CD4-positive, alpha-beta T cell (primary cell): ENCODE data around the gene YTHDF1. TPM values are rescaled to one million over a fixed set of nuclear protein-coding genes. Genes with fewer than 3 reads are reported as not detected.

Experiments used
- ATAC-seq: fragments of 200-7000 bp; cut with Tn5 transposase; one replicate; pipeline ENCODE4 v1.10.0; 2022; ENCODE audit warnings: mild to moderate bottlenecking; ENCODE audit not compliant: poor library complexity
- CTCF ChIA-PET: fragments of 350-600 bp; sonication (Branson Sonifier 250); formaldehyde crosslinking; loops from one replicate; lab custom pipeline; 2021; ENCODE audit warnings: antibody characterized with exemption, inconsistent platforms; lab: Charles Lee
- POLR2A ChIA-PET: fragments of 350-600 bp; sonication (Branson Sonifier 250); formaldehyde crosslinking; loops from one replicate; lab custom pipeline; 2021; ENCODE audit warnings: antibody characterized with exemption, inconsistent platforms; lab: Charles Lee
- DNase-seq, 14 experiments: peaks; one replicate each; pipeline ENCODE4 v3.0.0-alpha.2; 2013 to 2020; ENCODE audit warnings: mixed read lengths in 2 of 14
- H3K27ac ChIP-seq, 2 donors: one replicate each; pipeline versions ENCODE4 v1.5.1 to v1.7.0; 2013; ENCODE audit warnings: low read length in 2 of 2, low read depth in 1 of 2, mild to moderate bottlenecking in 1 of 2
- H3K27me3 ChIP-seq, 2 experiments: 1 replicate in 1 of 2; 2 replicates in 1 of 2; pipeline versions ENCODE4 v1.6.1 to v1.7.0; 2013; ENCODE audit warnings: low read length in 2 of 2, control low read depth in 1 of 2, mild to moderate bottlenecking in 1 of 2, moderate library complexity in 1 of 2; ENCODE audit not compliant: insufficient read depth in 2 of 2, control insufficient read depth in 1 of 2
- H3K36me3 ChIP-seq: one replicate; pipeline ENCODE4 v1.6.1; 2013; ENCODE audit warnings: low read length, control low read depth; ENCODE audit not compliant: insufficient read depth
- H3K4me1 ChIP-seq: one replicate; pipeline ENCODE4 v1.6.1; 2013; ENCODE audit warnings: low read length, control low read depth; ENCODE audit not compliant: insufficient read depth
- H3K4me3 ChIP-seq: one replicate; pipeline ENCODE4 v1.5.1; 2013; ENCODE audit warnings: mild to moderate bottlenecking, low read length, moderate library complexity
- H3K9me3 ChIP-seq, 2 experiments: 1 replicate in 1 of 2; 2 replicates in 1 of 2; pipeline versions ENCODE4 v1.6.1 to v1.7.0; 2013; ENCODE audit warnings: low read length in 2 of 2, mild to moderate bottlenecking in 2 of 2, control low read depth in 1 of 2, moderate library complexity in 1 of 2; ENCODE audit not compliant: control insufficient read depth in 1 of 2, insufficient read depth in 1 of 2
- H3K27ac Mint-ChIP-seq: one replicate; pipeline ENCODE4 v1.8.0; 2020; ENCODE audit warnings: mixed read lengths
- H3K27me3 Mint-ChIP-seq: one replicate; pipeline ENCODE4 v1.8.0; 2021; ENCODE audit warnings: mixed read lengths
- H3K36me3 Mint-ChIP-seq: one replicate; pipeline ENCODE4 v1.8.0; 2021; ENCODE audit warnings: low read depth, mixed read lengths
- H3K4me1 Mint-ChIP-seq: one replicate; pipeline ENCODE4 v1.8.0; 2021; ENCODE audit warnings: low read depth, mixed read lengths
- H3K4me3 Mint-ChIP-seq: one replicate; pipeline ENCODE4 v1.8.0; 2020; ENCODE audit warnings: mild to moderate bottlenecking, mixed read lengths
- H3K9me3 Mint-ChIP-seq: one replicate; pipeline ENCODE4 v1.8.0; 2020; ENCODE audit warnings: mixed read lengths
- intact Hi-C, 2 experiments: fragments of 100-400 bp; cut with DNase I in 1 of 2; cut with micrococcal nuclease in 1 of 2; formaldehyde crosslinking; loops; one replicate each; pipeline versions ENCODE4 v1.15.1 to v1.9.0; 2023 to 2025; cut with DNase I, micrococcal nuclease
- total RNA-seq, 174 experiments: library from RNA in 2 of 174; stranded (reverse) in 2 of 174; gene quantifications; one replicate each; pipeline ENCODE4 v1.2.3 and lab custom pipeline; 2021 to 2026
- TF ChIP-seq, protein P1 (sequence below): fragments of 200-600 bp; IDR thresholded peaks from one replicate; pipeline ENCODE4 v1.8.0; 2022; ENCODE audit warnings: antibody characterized with exemption, mild to moderate bottlenecking

YTHDF1 gene
- total RNA-seq, 2 experiments from 2014 or later: 43.7 to 44.1 TPM

DNA sequence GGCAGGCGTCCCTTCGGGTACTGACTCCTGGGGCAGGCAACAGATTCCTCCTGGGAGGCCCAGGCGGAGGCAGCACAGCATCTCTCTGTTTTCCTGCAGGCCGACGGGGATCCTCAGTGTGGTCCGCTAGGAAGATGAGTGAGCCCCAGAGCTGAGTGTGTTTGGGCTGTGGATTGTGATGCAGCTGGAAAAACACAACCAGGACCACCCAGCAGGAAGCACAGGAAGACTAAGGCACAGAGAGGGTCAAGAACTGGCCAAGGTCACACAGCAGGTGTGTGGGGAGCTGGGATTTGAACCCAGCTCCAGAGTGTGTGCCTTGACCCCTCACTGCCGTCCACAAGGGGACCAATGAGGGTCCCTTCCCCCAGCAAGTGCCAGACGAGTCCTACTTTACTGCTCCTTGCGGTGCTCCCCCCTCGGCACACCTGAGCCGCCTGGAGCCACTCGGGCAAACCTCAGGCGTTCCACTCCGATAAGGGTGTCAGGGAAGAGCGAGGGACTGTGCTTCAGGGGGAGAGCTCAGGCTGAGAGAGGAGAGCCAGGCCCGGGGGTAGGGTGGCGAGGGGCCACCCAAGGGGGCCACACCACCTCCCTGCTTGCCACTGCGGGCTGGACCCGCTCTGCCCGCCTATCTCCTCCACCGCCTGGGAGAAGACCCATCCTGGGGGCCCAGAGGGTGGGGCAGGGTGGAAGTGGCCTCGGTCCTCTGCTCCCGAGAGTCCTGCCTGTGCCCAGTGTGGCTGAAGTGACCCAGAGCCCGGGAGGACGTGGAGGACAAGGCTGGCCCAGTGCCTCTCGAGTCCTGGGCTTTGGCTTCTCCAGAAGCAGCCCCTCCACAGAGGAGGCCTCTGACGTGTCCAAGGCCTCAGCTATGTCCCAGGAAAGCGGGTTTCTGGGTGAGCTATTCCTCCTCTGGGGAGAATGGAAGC, 63.3 kb downstream of the YTHDF1 start:
- Mint-ChIP-seq H3K36me3 (no peaks in the 10 kb centered on the region), H3K4me1 (no peaks in the 10 kb centered on the region), H3K27ac (no peak overlapping the region), H3K9me3 (peaks cover 6% of the 10 kb centered on the region), H3K27me3 (peaks cover 43% of the 10 kb centered on the region), H3K4me3 (no peak overlapping the region)
- H3K4me1 ChIP-seq: no peaks in the 10 kb centered on the region
- peaks cover 13 to 35% of the 10 kb centered on the region in 2 experiments for H3K9me3 ChIP-seq
- no peak overlapping the region for H3K27ac ChIP-seq
- H3K36me3 ChIP-seq: no peaks in the 10 kb centered on the region
- H3K27me3 ChIP-seq: peaks cover 31 to 38% of the 10 kb centered on the region in 2 experiments
- ChIA-PET CTCF (no interaction called here), POLR2A (no interaction called here)
- H3K4me3 ChIP-seq: no peak overlapping the region
- TF ChIP-seq, protein P1, sequence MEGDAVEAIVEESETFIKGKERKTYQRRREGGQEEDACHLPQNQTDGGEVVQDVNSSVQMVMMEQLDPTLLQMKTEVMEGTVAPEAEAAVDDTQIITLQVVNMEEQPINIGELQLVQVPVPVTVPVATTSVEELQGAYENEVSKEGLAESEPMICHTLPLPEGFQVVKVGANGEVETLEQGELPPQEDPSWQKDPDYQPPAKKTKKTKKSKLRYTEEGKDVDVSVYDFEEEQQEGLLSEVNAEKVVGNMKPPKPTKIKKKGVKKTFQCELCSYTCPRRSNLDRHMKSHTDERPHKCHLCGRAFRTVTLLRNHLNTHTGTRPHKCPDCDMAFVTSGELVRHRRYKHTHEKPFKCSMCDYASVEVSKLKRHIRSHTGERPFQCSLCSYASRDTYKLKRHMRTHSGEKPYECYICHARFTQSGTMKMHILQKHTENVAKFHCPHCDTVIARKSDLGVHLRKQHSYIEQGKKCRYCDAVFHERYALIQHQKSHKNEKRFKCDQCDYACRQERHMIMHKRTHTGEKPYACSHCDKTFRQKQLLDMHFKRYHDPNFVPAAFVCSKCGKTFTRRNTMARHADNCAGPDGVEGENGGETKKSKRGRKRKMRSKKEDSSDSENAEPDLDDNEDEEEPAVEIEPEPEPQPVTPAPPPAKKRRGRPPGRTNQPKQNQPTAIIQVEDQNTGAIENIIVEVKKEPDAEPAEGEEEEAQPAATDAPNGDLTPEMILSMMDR: no peak
- DNase-seq (no peak), ATAC-seq (no peak)
- intact Hi-C loops: no loop called here

DNA sequence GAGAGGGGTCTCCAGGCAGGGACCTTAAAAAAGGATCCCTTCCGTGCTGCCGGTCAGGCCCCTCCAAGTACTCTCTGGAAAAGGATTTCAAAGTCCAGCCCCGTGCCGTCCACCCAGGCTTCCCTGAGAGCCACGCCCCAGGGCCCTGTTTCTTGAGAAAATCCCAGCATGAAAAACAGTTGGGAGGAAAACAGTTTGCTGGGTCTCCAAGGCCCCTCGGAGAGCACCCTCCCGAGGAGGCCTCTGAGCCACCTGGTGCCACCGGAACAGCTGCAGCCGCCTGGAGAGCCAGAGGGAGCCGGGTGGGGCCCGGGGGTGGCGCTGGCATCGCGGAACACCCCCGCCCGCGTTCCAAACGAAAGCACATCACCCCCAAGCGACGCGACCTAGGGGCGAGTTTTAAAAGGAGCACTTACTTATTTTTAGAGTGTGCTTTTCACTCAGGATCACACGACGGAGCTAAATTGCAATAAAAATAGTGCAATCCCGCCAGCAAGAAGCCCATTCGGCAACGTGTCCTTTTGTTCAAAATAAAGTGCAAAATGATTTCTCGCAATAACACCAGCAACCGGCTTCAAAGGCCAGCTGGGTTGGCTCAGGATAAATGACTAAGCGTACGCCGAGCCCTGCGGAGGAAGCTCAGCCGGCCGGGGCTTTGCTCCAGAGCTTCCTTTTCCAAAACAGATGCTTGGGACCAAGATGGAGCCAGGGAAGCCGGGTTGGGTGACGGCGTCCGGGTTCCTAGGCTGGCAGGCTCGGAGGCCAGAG, 64.2 kb downstream of the YTHDF1 start:
- Histone ChIP-seq H3K4me1 (no peaks in the 10 kb centered on the region), H3K27ac (no peak overlapping the region), H3K27me3 (peaks cover 31 to 38% of the 10 kb centered on the region in 2 experiments), H3K36me3 (no peaks in the 10 kb centered on the region), H3K4me3 (no peak overlapping the region), H3K9me3 (peaks cover 17 to 35% of the 10 kb centered on the region in 2 experiments)
- Mint-ChIP-seq H3K9me3 (peaks cover 6% of the 10 kb centered on the region), H3K27me3 (peaks cover 48% of the 10 kb centered on the region), H3K27ac (no peak overlapping the region), H3K4me3 (no peak overlapping the region), H3K36me3 (no peaks in the 10 kb centered on the region), H3K4me1 (no peaks in the 10 kb centered on the region)
- intact Hi-C loops: no loop called here
- TF ChIP-seq, protein P1: no peak
- DNase-seq (no peak), ATAC-seq (no peak)
- ChIA-PET POLR2A (no interaction called here), CTCF (no interaction called here)

DNA sequence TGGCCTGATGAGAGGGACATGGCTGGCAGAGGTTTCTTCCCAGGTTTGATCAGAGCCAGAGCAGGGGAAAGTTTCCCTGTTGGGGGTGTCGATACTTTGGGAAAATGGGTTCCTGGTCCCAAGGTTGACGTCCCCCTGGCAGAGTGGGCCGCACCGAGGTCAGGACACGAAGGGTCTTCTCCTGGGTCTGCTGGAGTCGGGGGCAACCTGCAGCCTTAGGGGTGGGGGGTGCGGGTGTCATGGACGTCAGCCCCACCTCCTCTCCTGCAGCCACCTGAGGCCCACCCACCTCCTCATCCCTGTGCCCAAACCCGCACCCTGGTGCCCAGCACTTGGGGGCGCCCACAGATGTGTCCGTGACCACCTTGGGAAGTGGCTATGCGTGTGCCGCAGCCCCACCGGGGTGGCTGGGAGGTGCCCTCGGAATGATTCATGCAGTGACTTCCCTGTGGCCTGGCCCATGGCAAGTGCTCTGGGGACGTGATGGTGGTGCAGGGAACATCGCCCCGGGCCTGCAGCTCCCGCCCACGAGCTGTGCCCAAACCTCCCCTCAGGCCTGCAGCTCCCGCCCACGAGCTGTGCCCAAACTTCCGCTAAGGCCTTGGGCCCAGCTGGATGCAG, 64.9 kb downstream of the YTHDF1 start:
- no peaks in the 10 kb centered on the region for H3K4me1 ChIP-seq
- no peaks in the 10 kb centered on the region for H3K36me3 Mint-ChIP-seq
- CTCF ChIA-PET: no interaction called here
- no peak for ATAC-seq
- intact Hi-C loops: no loop called here
- H3K9me3 Mint-ChIP-seq: peaks cover 6% of the 10 kb centered on the region
- peaks cover 31 to 38% of the 10 kb centered on the region in 2 experiments for H3K27me3 ChIP-seq
- no peak overlapping the region for H3K4me3 ChIP-seq
- H3K27ac Mint-ChIP-seq: no peak overlapping the region
- H3K9me3 ChIP-seq: peaks cover 17 to 35% of the 10 kb centered on the region in 2 experiments
- peaks cover 46% of the 10 kb centered on the region for H3K27me3 Mint-ChIP-seq
- TF ChIP-seq, protein P1: no peak
- no peaks in the 10 kb centered on the region for H3K36me3 ChIP-seq
- H3K4me1 Mint-ChIP-seq: no peaks in the 10 kb centered on the region
- POLR2A ChIA-PET: no interaction called here
- no peak overlapping the region for H3K4me3 Mint-ChIP-seq
- DNase-seq: no peak
- H3K27ac ChIP-seq: no peak overlapping the region
